Measurements from ENCODE around the gene ZNF536. TPM values are rescaled to one million over a fixed set of nuclear protein-coding genes. Genes with fewer than 3 reads are reported as not detected.

ZNF536 gene
- total and polyA plus RNA-seq, 2 donors (not counting 1 experiment from before 2014, with no cell fraction given): not detected

DNA sequence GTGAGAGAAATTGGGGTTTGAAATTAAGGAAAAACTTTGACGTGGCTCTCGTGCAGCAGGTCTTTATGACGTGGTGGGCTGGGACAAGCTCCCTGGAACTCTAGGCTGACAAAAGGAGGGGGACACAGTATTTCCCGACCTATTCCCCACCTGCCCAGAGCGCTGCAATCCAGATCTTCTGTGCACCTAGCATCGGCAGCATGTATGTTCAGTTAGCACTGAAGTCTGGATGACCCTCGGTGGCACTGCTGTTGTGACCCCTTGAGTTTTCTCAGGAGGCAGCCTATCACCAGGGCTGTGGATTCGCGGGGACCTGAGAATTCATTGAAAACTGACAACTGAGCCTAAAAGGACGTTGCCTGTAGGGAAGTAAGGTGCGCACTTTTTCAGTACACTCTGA lies 9.1 kb upstream of the ZNF536 start:
- no peaks in the 10 kb centered on the region for H3K4me1 ChIP-seq (ENCODE audit: control insufficient read depth in 2 of 2, insufficient read depth in 2 of 2, low read length in 2 of 2)
- H4K20me1 ChIP-seq (ENCODE audit: control insufficient read depth, insufficient read depth, low read length, poor library complexity, severe bottlenecking): no peaks in the 10 kb centered on the region
- peaks cover 8% of the 10 kb centered on the region for H3K27me3 Mint-ChIP-seq
- H3K4me3 ChIP-seq (ENCODE audit: control extremely low read depth in 1 of 5, extremely low read depth in 1 of 5, insufficient read depth in 1 of 5, low read depth in 2 of 5, low read length in 4 of 5): no peak overlapping the region
- intact Hi-C loops (cut with micrococcal nuclease): no loop called here
- ChIA-PET CTCF (no interaction called here), POLR2A (no interaction called here)
- no peaks in the 10 kb centered on the region for H3K36me3 ChIP-seq (replicated peaks in 1 of 2; ENCODE audit: control extremely low read depth in 1 of 2, control insufficient read depth in 1 of 2, extremely low read depth in 1 of 2, insufficient read depth in 2 of 2, low read length in 1 of 2)
- peaks cover 0 to 7% (median 0%) of the 10 kb centered on the region in 4 experiments for H3K27me3 ChIP-seq (replicated peaks in 1 of 4; ENCODE audit: control extremely low read depth in 1 of 4, control insufficient read depth in 3 of 4, insufficient read depth in 4 of 4, low read length in 3 of 4)
- H3K79me2 ChIP-seq (ENCODE audit: control insufficient read depth, insufficient read depth, low read length): no peaks in the 10 kb centered on the region
- no peak overlapping the region for H2AFZ ChIP-seq (ENCODE audit: insufficient read depth, low read depth, low read length, poor library complexity, severe bottlenecking)
- DNase-seq (no peak), ATAC-seq (ENCODE audit: low read depth) (no peak)
- no peak overlapping the region for H3K9ac ChIP-seq (ENCODE audit: low read length)
- H3K9me3 Mint-ChIP-seq (ENCODE audit: insufficient read depth): no peaks in the 10 kb centered on the region
- no peaks in the 10 kb centered on the region for H3K4me1 Mint-ChIP-seq
- H3K4me3 Mint-ChIP-seq: no peak overlapping the region
- H3K4me2 ChIP-seq (replicated peaks; ENCODE audit: low read depth, low read length, poor library complexity, severe bottlenecking): no peak overlapping the region
- H3K9me3 ChIP-seq (ENCODE audit: control extremely low read depth in 1 of 3, control insufficient read depth in 2 of 3, insufficient read depth in 1 of 3, low read length in 2 of 3): peaks cover 0 to 4% (median 0%) of the 10 kb centered on the region in 3 donors
- no peak overlapping the region for H3K27ac Mint-ChIP-seq
- no peak overlapping the region for H3K27ac ChIP-seq (ENCODE audit: low read length in 2 of 2)
- WGBS (ENCODE audit: insufficient coverage): 85% methylated on average over 11 of the region's 11 CpGs
- no peak for TF ChIP-seq EZH2 (IDR thresholded peaks at IDR 0.05; ENCODE audit: borderline replicate concordance, insufficient read depth, low read depth, low read length, poor library complexity, severe bottlenecking)
- TF ChIP-seq, protein P1, sequence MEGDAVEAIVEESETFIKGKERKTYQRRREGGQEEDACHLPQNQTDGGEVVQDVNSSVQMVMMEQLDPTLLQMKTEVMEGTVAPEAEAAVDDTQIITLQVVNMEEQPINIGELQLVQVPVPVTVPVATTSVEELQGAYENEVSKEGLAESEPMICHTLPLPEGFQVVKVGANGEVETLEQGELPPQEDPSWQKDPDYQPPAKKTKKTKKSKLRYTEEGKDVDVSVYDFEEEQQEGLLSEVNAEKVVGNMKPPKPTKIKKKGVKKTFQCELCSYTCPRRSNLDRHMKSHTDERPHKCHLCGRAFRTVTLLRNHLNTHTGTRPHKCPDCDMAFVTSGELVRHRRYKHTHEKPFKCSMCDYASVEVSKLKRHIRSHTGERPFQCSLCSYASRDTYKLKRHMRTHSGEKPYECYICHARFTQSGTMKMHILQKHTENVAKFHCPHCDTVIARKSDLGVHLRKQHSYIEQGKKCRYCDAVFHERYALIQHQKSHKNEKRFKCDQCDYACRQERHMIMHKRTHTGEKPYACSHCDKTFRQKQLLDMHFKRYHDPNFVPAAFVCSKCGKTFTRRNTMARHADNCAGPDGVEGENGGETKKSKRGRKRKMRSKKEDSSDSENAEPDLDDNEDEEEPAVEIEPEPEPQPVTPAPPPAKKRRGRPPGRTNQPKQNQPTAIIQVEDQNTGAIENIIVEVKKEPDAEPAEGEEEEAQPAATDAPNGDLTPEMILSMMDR (IDR thresholded peaks at IDR 0.05): no peak

DNA sequence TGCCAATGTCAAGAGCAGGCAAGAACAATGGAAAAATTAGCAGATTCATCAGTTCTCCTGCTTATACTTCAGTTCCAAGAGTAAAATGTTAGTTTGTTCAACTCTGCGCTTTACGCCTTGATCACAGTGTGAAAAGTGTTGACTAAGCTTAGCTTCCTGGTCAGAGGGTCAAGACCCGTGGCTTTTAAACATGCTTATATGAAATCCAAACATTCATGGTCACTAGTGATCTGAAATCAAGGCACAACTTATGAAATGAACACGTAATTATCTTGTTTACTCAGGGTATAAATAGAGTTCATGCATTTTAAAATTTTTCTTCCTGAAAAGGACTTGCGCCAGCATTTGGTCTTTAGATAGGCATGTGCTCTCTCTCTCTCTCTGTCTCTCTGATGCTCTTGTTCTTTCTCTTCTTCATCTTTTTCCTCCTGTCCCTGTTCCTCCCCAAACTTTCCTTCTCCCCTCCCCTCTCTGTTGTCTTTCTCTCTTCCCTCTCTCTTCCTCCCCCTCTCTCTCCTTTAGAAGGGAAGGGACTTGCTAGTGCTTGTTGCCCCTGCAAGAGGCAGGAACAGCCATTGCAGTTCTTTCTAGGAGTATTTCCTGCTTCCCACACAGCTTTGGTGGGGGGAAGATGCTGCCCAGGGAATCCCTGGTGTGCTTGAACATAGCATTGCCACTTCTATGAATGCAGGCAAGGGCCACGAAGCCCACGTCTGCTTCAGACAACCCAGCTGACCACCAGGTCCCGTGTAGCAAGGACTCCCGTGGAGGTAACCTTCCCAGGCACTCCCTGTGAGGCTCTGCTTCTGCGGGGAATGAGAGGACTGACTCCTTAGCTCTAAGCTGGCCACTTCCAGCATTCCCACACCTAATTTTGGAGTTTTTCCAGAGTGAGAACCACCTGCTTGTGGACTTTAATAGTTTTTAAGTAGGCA lies 7.1 kb upstream of the ZNF536 start:
- CTCF ChIA-PET: no interaction called here
- peaks cover 8% of the 10 kb centered on the region for H3K27me3 Mint-ChIP-seq

More for the DNA sequence above, 7.1 kb upstream of the ZNF536 start:
- intact Hi-C loops (cut with micrococcal nuclease): no loop called here
- Histone ChIP-seq H3K27ac (ENCODE audit: low read length in 2 of 2) (no peak overlapping the region), H3K4me3 (ENCODE audit: control extremely low read depth in 1 of 5, extremely low read depth in 1 of 5, insufficient read depth in 1 of 5, low read depth in 2 of 5, low read length in 4 of 5) (no peak overlapping the region), H3K4me2 (replicated peaks; ENCODE audit: low read depth, low read length, poor library complexity, severe bottlenecking) (no peak overlapping the region), H3K9me3 (ENCODE audit: control extremely low read depth in 1 of 3, control insufficient read depth in 2 of 3, insufficient read depth in 1 of 3, low read length in 2 of 3) (peaks cover 0 to 4% (median 0%) of the 10 kb centered on the region in 3 donors), H3K27me3 (replicated peaks in 1 of 4; ENCODE audit: control extremely low read depth in 1 of 4, control insufficient read depth in 3 of 4, insufficient read depth in 4 of 4, low read length in 3 of 4) (no peaks in the 10 kb centered on the region), H3K79me2 (ENCODE audit: control insufficient read depth, insufficient read depth, low read length) (no peaks in the 10 kb centered on the region), H3K36me3 (replicated peaks in 1 of 2; ENCODE audit: control extremely low read depth in 1 of 2, control insufficient read depth in 1 of 2, extremely low read depth in 1 of 2, insufficient read depth in 2 of 2, low read length in 1 of 2) (no peaks in the 10 kb centered on the region), H3K9ac (ENCODE audit: low read length) (no peak overlapping the region), H4K20me1 (ENCODE audit: control insufficient read depth, insufficient read depth, low read length, poor library complexity, severe bottlenecking) (no peaks in the 10 kb centered on the region), H2AFZ (ENCODE audit: insufficient read depth, low read depth, low read length, poor library complexity, severe bottlenecking) (no peak overlapping the region), H3K4me1 (ENCODE audit: control insufficient read depth in 2 of 2, insufficient read depth in 2 of 2, low read length in 2 of 2) (no peaks in the 10 kb centered on the region)
- Mint-ChIP-seq H3K9me3 (ENCODE audit: insufficient read depth) (no peaks in the 10 kb centered on the region), H3K4me3 (no peak overlapping the region), H3K4me1 (no peaks in the 10 kb centered on the region), H3K27ac (no peak overlapping the region)
- WGBS (ENCODE audit: insufficient coverage): 86% methylated on average over 9 of the region's 10 CpGs
- DNase-seq (no peak), ATAC-seq (ENCODE audit: low read depth) (no peak)
- no peak for TF ChIP-seq EZH2 (IDR thresholded peaks at IDR 0.05; ENCODE audit: borderline replicate concordance, insufficient read depth, low read depth, low read length, poor library complexity, severe bottlenecking)
- TF ChIP-seq, protein P1 (IDR thresholded peaks at IDR 0.05): no peak
- POLR2A ChIA-PET: no interaction called here

Measured in B cell (primary cell).